ENCODE results near the gene CROCC2. TPM values are rescaled to one million over a fixed set of nuclear protein-coding genes. Genes with fewer than 3 reads are reported as not detected.

The CROCC2 gene
- total and polyA plus RNA-seq, 7 donors = under 0.01 to 0.09 TPM; not detected in 5

DNA sequence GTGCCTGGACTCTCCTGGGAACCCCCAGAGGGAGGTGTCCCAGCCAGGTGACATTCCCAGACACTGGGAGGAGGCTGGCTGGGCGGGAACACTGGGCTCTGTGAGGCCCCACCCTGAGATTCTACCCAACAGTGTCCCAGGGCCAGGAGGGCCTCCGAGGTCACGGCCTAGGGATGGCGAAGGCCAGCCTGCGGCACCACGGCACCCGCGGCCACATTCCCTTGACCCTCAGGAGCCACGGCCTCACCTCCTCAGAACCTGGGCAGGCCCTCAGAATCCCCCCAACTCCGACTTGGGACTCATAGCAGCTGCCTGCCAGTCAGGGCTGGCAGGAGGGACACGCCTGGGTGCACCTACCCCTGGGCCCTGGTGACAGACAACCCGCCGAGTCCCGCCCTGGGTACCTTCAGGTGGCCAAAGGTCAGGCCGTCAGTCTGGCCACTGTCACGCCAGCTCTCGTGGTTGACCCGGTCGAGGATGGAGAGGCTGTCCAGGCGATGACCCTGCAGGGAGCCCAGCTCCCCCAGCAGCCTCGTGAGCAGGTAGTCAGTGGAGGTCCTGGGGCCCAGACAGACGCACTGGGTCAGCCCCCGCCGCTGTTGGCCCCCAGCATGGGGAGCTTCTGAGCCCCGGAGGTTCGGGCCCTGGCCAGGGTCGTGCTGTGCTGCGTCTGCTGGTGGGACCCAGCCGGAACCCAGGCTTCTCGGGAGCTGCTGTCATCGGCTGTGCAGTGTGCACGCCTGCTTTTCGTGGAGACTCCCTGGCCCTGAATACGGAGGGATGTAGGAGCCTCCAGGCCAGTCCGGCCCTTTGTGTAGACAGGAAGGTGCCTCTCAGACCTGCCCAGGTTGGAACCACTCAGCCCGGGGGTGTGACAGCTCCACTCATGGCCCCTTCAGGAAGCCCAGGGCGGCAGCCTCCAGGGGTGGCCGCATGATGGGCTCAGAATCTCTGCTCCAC, 16.3 kb upstream of the CROCC2 start:
- no peak overlapping the region for H3K4me3 ChIP-seq
- H3K27ac ChIP-seq = no peak overlapping the region
- no peaks in the 10 kb centered on the region for H3K4me1 ChIP-seq
- intact Hi-C loops (cut with DNase I) = no loop called here
- no peaks in the 10 kb centered on the region for H3K36me3 ChIP-seq
- TF ChIP-seq POLR2A (IDR thresholded peaks at IDR 0.05) = no peak
- no peak for TF ChIP-seq EP300 (IDR thresholded peaks at IDR 0.05)
- no peak for TF ChIP-seq POLR2AphosphoS5 (IDR thresholded peaks at IDR 0.05)
- TF ChIP-seq, protein P1, sequence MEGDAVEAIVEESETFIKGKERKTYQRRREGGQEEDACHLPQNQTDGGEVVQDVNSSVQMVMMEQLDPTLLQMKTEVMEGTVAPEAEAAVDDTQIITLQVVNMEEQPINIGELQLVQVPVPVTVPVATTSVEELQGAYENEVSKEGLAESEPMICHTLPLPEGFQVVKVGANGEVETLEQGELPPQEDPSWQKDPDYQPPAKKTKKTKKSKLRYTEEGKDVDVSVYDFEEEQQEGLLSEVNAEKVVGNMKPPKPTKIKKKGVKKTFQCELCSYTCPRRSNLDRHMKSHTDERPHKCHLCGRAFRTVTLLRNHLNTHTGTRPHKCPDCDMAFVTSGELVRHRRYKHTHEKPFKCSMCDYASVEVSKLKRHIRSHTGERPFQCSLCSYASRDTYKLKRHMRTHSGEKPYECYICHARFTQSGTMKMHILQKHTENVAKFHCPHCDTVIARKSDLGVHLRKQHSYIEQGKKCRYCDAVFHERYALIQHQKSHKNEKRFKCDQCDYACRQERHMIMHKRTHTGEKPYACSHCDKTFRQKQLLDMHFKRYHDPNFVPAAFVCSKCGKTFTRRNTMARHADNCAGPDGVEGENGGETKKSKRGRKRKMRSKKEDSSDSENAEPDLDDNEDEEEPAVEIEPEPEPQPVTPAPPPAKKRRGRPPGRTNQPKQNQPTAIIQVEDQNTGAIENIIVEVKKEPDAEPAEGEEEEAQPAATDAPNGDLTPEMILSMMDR (IDR thresholded peaks at IDR 0.05) = no peak
- no peak for DNase-seq
- no peaks in the 10 kb centered on the region for H3K9me3 ChIP-seq
- WGBS, 2 donors = 58 to 80% methylated on average over 38 of the region's 38 CpGs
- H3K27me3 ChIP-seq = no peaks in the 10 kb centered on the region

- intact Hi-C loops (cut with DNase I) = no loop called here
- Histone ChIP-seq H3K4me3 (no peak overlapping the region), H3K36me3 (no peaks in the 10 kb centered on the region), H3K4me1 (no peaks in the 10 kb centered on the region), H3K27me3 (no peaks in the 10 kb centered on the region), H3K9me3 (no peaks in the 10 kb centered on the region), H3K27ac (no peak overlapping the region)
- no peak for TF ChIP-seq POLR2AphosphoS5 (IDR thresholded peaks at IDR 0.05)
- no peak for TF ChIP-seq EP300 (IDR thresholded peaks at IDR 0.05)
- no peak for TF ChIP-seq POLR2A (IDR thresholded peaks at IDR 0.05)
- TF ChIP-seq, protein P1 (IDR thresholded peaks at IDR 0.05) = no peak
- DNase-seq = no peak
- WGBS, 2 donors = 82 to 83% methylated on average over 14 of the region's 14 CpGs
These were observed 15.4 kb upstream of the CROCC2 start for GRCh38 chr2:240890691-240891090.

GRCh38 chr2:240891492-240892340, 14.4 kb upstream of the CROCC2 start:
- Histone ChIP-seq H3K27ac (no peak overlapping the region), H3K9me3 (no peaks in the 10 kb centered on the region), H3K4me1 (no peaks in the 10 kb centered on the region), H3K36me3 (no peaks in the 10 kb centered on the region), H3K4me3 (no peak overlapping the region), H3K27me3 (no peaks in the 10 kb centered on the region)
- DNase-seq = no peak
- TF ChIP-seq, protein P1 (IDR thresholded peaks at IDR 0.05) = no peak
- TF ChIP-seq EP300 (IDR thresholded peaks at IDR 0.05) = no peak
- WGBS, 2 donors = 68 to 82% methylated on average over 20 of the region's 20 CpGs
- intact Hi-C loops (cut with DNase I) = no loop called here

- no peak for DNase-seq
- Histone ChIP-seq H3K36me3 (no peaks in the 10 kb centered on the region), H3K27ac (no peak overlapping the region), H3K9me3 (no peaks in the 10 kb centered on the region), H3K4me3 (no peak overlapping the region), H3K27me3 (no peaks in the 10 kb centered on the region), H3K4me1 (no peaks in the 10 kb centered on the region)
- 79 to 85% methylated on average over 9 of the region's 9 CpGs for WGBS, 2 donors
- intact Hi-C loops (cut with DNase I) = no loop called here
- TF ChIP-seq POLR2AphosphoS5 (IDR thresholded peaks at IDR 0.05) (no peak), EP300 (IDR thresholded peaks at IDR 0.05) (no peak), POLR2A (IDR thresholded peaks at IDR 0.05) (no peak)
- TF ChIP-seq, protein P1 (IDR thresholded peaks at IDR 0.05) = no peak
These were observed 13.8 kb upstream of the CROCC2 start for GRCh38 chr2:240892356-240892755.

Data from sigmoid colon (tissue), 7 donors.